NB4 (cell line): ENCODE results near the gene FZD7.

ENCODE experiments used
- DNase-seq: peaks from one replicate; pipeline ENCODE4 v3.0.0; 2010; ENCODE audit warnings: low read depth
- H3K4me3 ChIP-seq: one replicate; pipeline ENCODE4 v1.5.1; 2011; ENCODE audit warnings: mild to moderate bottlenecking, low read depth, low read length, moderate library complexity
- MYC ChIP-seq: IDR thresholded peaks from 2 replicates; pipeline ENCODE4 v1.6.1; 2011; ENCODE audit warnings: low read depth, low read length
- POLR2A ChIP-seq: IDR thresholded peaks from 2 replicates; pipeline ENCODE4 v1.6.1; 2011; ENCODE audit warnings: mild to moderate bottlenecking; ENCODE audit not compliant: insufficient read length; ENCODE audit errors: extremely low read depth
- TF ChIP-seq, protein P1 (sequence below): IDR thresholded peaks from 2 replicates; pipeline ENCODE4 v1.6.1; 2011; ENCODE audit warnings: low read depth, low read length
- TF ChIP-seq, protein P2 (sequence below): IDR thresholded peaks from one replicate; pipeline ENCODE4 v1.5.1; 2012; ENCODE audit warnings: low read depth, low read length

The FZD7 gene

DNA sequence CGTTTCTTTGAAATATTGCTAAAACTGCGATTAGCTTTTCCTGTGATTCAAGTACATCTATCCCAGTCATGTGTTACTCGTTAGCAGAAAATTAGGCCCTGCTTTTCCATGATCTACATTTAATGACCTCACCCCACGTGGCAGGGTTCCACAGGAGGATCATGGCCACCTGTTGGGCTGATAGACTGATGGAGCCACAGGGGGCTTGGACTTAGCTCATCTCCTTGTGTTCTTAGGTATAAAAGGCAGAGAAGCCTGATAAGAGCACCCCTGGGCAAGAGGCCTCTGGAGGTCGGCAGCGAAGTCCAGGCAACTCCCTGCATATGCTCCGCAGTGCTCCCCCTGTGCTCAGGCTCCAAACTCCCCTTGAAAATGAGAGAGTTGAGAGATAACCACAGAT, 12.9 kb downstream of the FZD7 start:
- DNase-seq, result no peak
- TF ChIP-seq MYC (no peak), POLR2A (no peak)
- TF ChIP-seq, protein P1, sequence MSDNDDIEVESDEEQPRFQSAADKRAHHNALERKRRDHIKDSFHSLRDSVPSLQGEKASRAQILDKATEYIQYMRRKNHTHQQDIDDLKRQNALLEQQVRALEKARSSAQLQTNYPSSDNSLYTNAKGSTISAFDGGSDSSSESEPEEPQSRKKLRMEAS, result no peak
- TF ChIP-seq, protein P2, sequence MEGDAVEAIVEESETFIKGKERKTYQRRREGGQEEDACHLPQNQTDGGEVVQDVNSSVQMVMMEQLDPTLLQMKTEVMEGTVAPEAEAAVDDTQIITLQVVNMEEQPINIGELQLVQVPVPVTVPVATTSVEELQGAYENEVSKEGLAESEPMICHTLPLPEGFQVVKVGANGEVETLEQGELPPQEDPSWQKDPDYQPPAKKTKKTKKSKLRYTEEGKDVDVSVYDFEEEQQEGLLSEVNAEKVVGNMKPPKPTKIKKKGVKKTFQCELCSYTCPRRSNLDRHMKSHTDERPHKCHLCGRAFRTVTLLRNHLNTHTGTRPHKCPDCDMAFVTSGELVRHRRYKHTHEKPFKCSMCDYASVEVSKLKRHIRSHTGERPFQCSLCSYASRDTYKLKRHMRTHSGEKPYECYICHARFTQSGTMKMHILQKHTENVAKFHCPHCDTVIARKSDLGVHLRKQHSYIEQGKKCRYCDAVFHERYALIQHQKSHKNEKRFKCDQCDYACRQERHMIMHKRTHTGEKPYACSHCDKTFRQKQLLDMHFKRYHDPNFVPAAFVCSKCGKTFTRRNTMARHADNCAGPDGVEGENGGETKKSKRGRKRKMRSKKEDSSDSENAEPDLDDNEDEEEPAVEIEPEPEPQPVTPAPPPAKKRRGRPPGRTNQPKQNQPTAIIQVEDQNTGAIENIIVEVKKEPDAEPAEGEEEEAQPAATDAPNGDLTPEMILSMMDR, result no peak
- no peak overlapping the region for H3K4me3 ChIP-seq

DNA sequence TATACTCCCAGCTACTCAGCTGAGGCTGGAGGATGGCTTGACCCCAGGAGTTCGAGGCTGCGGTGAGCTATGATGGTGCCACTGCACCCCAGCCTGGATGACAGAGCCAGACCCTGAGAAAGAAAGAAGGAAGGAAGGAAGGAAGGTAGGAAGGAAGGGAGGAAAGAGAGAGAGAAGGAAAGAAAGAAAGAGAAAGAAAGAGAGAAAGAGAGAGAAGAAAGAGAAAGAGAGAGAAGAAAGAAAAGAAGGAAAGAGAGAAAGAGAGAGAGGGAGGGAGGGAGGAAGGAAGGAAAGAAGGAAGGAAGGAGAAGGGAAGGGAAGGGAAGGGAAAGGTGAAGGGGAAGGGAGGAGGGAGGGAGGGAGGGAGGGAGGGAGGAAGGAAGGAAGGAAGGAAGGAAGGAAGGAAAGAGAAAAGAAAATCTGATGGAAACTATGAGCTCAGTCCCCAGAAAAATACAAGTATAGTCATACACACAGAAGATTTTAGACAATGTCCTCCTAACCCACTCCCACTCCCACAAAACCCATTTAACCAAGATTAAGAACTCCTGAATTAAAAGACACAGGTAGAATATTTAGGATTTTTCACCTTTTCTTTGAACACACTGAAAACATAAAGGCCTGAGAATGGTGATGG, 15.6 kb downstream of the FZD7 start:
- no peak overlapping the region for H3K4me3 ChIP-seq
- TF ChIP-seq POLR2A, result no peak
- TF ChIP-seq MYC, result no peak
- TF ChIP-seq, protein P2, result no peak
- TF ChIP-seq, protein P1, result no peak
- DNase-seq, result no peak

DNA sequence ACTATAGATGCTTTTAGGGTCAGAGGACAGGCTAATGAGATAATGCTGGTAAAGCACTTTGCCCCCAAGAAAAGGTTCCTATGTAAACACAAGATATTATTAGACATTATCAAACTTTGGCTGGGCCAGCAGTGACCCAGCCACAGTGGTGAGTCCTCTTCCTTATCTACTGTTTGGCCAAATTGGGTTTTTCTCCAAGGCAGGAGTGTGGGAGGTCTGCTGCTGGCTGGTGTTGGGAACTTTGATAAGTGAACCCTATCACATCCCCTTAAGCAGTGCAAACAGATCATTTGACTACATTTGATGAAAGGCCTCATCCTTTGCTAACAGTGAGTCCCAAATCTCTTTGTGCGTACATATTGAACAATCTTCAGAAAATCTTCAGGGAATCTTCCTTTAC, 16.2 kb downstream of the FZD7 start:
- no peak for DNase-seq
- no peak for TF ChIP-seq POLR2A
- TF ChIP-seq, protein P2, result no peak
- no peak for TF ChIP-seq MYC
- TF ChIP-seq, protein P1, result no peak

DNA sequence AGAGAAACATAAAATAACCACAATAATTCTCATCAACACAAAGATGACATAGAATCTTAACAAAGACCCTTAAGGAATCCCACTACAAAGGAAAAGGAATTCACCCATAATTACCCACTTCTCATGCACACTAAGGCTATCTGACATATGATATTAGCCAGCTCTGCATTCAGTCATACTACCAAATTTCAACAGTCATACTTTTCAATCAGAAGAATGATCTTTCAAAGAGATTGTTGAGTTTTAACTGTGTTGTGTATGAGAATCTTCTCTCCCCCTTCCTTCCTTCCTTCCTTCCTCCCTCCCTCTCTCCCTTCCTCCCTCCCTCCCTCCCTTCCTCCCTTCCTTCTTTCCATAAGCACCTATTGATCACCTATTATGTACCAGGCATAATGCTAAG, 17.0 kb downstream of the FZD7 start:
- H3K4me3 ChIP-seq, result no peak overlapping the region
- DNase-seq, result no peak
- TF ChIP-seq POLR2A, result no peak

More for the DNA sequence above, 16.2 kb downstream of the FZD7 start:
- no peak overlapping the region for H3K4me3 ChIP-seq

DNA sequence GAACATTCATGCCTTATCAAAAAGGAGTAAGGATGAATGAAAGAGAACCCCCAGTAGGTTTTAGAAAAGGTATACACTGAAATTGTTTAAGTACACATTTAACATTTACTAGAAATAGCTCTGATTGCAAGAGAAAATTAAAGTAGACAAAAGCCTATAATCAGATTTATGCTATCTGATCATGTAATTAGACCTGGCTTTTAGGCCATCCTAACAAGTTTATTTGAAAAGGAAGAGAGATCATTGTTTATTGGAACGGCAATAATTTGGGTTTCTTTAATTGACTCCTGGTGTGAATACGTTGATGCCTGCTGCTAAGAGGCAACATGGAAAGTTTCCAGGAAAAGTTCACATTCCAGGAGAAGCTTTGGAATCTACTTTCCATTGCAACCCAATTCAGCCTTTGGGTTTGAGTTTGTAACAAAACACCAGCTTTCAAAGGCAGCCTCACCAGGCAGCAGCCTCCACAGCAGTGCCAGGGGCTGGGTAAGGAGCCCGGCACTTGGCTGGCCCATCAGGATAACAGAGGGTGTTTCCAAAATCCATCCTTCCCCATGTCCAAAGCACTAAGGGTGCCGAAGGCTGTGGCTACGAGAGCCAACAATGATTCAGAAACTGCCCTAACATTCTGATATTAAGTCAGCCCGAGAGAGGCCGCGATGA, 18.0 kb downstream of the FZD7 start:
- TF ChIP-seq, protein P2, result no peak
- TF ChIP-seq, protein P1, result no peak
- TF ChIP-seq MYC, result no peak
- TF ChIP-seq POLR2A, result no peak
- H3K4me3 ChIP-seq, result no peak overlapping the region
- no peak for DNase-seq

DNA sequence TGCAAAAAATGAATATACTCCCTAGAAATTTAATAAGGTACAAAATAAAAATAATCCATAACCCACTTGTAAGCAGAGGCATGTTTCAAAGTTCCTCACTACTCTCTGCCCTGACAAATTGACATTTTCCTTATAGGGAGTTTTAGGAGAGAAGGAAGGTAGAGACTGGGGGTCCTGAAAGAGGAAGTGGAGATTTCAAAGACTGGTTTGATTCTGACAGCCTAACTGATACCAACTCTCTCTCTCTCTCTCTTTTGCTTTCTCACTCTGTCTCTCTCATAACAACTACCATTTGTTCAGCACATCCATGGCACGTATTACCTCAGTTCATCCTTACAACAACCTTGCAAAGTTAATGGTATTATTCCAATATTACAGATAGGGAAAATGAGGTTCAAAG, 18.6 kb downstream of the FZD7 start:
- TF ChIP-seq, protein P1, result no peak
- TF ChIP-seq MYC (no peak), POLR2A (no peak)
- TF ChIP-seq, protein P2, result no peak
- DNase-seq, result no peak
- no peak overlapping the region for H3K4me3 ChIP-seq
